CD4-positive, alpha-beta T cell treated with Interferon alpha-2 for 1 hour (primary cell): Measurements from ENCODE around the gene PNPLA6.

Experiments used
- DNase-seq, 2 donors: peaks; one replicate each; pipeline ENCODE4 v3.0.0-alpha.2; 2020 to 2022

Gene PNPLA6

DNA sequence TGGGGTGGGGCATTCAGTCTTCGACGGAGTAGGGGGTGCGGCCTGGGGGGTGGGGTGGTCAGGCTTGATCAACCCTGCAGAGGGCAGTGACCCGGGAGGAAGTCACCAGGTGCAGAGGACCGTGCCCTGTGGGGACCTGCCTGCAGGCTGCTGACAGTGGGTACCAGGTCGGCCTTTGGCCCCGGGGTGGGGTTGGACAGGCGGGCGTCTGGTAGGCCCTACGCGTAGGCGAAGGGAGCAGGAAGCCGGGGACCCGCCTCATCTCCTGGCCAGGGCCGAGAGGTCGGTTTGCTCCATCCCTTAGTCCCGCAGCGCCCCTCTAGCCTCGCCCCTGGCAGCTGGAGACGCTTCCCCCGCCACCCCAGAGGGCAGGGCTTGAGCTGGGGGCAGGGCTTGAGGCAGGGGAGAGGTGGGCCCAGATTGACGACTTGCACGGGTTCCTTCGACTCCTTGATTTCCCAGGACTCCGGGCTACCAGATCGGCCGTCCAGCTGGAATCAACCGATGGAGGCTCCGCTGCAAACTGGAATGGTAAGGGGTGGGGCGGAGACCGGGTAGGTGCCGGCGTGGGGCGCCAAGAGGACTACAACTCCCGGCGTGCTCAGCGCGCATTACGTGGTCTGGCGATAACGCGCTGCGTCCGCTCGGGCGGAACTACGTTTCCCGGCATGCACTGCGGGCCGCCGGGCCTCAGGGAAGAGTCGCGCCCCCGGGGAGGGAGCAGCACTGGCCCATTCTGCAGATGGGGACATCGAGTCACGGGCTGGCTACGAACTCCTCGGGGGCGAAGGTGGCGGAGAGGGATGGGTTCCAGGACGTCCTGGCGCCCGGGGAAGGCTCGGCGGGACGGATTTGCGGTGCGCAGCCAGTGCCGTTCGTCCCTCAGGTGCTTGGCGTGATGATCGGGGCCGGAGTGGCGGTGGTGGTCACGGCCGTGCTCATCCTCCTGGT, at the start of gene PNPLA6:
Gene PNPLA6, plus strand, starts transcription at position 671 of the 951 bp plus-strand sequence. Its CDS starts 72 bp downstream, at position 743.
- peak; percentile 89 to 92 for DNase-seq

DNA sequence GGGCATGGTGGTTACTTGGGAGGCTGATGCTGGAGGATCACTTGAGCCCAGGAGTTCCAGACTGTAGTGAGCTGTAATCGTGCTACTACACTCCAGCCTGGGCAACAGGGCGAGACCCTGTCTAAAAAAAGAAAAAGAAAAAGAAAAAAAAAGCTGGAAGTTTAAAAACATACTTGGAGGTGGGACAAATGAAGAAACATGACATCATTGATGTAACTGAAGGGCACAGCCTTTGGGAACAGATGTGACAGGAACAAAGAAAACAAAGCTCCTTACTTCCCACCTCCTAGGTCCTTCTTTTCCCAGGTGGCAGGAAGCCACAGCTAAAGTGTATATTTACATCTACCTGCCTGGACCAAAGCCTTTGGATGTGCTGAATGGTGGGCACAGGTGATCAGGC, 48.6 kb upstream of the PNPLA6 start:
- no peak for DNase-seq

DNA sequence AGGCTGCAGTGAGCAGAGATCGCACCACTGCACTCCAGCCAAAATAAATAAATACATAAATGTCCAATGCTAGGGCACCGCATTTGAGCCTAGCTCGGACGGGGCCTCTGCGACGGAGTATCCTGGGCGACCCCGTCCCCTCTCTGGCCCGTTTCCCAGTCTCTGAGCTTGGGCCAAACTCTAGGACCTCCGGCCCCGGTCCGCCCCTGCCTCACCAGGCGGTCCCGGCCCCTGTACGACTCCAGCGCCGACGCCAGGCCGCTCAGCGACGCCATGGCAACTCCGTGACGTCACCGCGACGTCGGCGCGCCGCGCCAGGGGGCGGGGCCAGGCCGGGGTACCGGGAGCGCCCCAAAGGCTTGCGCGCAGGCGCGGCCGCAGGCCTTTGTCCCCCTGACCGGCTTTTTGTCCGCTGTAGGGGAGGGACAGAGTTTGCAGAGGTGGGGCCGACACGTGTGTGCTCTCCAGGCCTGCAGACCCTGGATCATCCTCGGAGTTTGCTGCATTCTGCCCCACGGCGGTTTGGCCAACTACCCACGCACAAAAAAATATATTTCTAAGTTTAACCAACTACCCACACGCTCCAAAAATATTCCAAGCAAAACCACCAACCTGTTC, 46.7 kb upstream of the PNPLA6 start, which contains the start of gene PEX11G:
Gene PEX11G, minus strand, starts transcription at position 300 of the 618 bp plus-strand sequence. Its CDS starts 25 bp downstream, at position 275.
- peak; percentile 88 to 91 for DNase-seq

DNA sequence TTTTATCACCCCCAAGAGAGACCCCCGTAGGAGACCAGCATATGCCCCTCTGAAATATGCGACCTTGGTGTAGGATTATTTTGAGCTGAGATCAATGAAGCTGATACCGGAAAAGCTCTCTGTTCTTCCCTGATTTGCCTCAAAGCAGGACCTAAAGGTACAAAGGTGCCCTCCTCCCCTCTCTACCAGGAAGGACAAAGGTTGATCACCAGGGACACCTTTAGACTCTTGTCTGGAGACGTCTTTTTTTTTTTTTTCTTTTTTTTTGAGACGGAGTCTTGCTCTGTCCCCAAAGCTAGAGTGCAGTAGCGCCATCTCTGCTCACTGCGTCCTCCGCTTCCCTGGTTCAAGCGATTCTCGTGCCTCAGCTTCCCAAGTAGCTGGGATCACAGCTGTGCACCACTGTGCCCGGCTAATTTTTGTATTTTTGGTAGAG, 45.9 kb upstream of the PNPLA6 start:
- no peak for DNase-seq

DNA sequence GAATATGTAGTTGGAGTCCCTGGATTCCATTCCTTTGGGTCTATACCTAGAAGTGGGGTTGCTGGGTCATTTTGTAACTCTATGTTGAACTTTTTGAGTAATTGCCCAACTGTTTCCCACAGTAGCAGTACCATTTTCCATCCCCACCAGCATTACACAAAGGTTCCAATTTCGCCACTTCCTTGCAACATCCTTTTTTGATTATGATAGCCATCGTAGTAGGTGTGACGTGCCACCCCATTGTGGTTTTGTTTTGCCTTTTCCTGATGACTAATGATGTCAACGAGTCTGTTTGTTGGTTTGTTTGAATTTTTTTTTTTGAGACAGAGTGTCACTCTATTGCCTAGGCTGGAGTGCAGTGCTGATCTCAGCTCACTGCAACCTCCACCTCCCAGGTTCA, 43.4 kb upstream of the PNPLA6 start:
- DNase-seq: peak; percentile 35 to 69

DNA sequence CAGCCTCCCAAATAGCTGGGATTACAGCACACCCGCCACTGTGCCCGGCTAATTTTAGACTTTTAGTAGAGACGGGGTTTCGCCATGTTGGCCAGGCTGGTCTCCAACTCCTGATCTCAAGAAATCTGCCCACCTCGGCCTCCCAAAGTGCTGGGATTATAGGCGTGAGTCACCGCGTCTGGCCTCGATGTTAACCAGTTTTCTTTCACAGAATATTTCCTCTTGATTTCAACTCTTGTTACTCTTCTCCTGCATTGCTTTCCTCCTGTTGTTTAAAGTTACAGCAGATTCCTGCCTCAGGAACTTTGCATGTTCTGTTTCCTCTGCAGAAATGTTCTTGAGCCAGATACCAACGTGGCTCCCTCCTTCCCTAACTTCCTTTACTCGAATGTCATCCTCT, 43.0 kb upstream of the PNPLA6 start:
- DNase-seq: no peak

DNA sequence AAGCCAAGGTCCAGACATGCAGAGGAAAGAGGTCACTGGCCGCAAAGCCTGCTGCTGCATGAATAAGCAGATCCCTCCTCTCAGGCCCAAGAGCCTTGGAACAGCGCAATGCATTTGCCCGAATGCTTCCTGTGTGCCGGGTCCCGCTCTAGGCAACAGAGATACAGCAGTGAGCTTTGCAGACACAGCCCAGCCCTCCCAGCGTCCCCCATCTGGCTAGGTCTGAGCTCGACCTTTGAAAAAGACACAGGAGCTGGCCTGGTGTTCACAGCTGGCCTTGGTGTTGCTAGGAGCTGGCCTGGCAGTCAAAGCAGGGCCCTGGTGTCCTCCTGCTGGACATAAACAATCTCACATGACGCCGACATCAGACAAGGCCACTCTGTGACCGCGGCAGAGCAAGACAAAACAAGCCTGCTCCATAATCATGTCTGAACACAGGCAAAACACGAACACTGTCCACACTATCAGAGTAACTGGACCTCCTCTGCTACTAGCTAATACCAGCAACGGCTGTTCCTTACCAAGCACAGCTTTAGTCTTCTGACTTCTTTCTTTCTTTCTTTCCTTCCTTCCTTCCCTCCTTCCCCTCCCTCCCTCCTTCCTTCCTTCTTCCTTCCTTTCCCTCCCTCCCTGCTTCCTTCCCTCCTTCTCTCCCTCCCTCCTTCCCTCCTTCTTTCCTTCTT, 41.0 kb upstream of the PNPLA6 start:
- DNase-seq: no peak

DNA sequence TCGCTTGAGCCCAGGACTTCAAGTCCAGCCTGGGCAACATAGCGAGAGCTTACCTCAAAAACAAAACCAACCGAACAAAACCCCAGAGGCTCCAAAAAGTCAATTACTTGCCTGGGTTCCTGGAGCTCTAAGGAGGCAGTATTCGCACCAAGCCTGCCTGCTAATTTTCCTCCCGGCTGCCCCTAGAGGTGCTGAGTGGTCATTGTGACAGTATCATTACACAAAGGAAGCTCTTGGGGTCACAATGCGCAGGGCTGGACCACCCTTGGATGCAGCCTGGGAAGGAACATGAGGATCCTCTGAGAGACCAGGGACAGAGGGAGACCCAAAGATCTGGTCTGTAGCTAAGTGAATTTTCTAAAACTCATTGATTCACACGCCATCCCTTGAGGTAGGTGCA, 38.2 kb upstream of the PNPLA6 start:
- DNase-seq: no peak

DNA sequence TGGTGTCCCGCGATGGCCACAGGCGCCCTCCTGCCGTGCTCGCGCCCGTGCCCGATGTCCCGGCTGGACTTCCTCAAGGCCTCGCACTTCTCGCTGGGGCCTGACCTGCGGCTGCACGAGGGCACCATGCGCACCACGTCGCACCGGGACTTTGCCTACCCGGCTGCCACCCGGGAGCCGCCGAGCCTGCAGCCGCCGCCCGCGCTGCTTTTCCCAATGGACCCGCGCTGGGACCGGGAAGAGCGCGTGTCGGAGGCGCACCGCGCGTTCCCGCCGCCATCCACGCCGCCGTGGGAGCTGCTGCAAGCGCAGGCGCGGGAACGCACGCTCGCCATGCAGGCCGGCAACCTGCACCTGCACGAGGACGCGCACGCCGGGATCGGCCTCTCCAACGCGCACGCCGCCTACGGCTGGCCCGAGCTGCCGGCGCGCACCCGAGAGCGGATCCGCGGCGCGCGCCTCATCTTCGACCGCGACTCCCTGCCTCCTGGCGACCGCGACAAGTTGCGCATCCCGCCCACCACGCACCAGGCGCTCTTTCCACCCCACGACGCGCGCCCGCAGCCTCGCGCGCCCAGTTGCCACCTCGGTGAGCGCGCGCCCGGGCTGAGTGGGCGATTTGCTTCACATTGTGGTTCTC, 34.6 kb upstream of the PNPLA6 start:
- peak in 1 of 2 donors; percentile 37 for DNase-seq

DNA sequence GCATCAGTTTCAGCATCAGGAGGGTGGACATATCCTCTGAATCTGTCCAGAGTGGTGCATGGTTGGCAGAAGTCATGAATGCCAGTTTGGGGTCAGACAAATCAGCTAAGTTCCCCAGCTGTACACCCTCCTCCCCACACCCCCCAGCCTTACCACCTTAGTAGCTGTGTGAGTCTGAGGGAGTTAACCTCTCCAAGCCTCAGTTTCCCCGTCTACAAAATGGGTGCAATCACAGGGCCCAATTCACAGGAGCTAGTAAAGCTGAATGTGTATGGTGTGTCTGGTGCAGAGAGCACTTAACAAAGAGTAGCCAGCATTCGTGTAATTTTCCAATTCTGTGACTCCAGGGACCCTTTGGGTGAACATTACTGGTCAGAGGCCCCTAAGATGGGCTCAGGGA, 33.0 kb upstream of the PNPLA6 start:
- DNase-seq: no peak

DNA sequence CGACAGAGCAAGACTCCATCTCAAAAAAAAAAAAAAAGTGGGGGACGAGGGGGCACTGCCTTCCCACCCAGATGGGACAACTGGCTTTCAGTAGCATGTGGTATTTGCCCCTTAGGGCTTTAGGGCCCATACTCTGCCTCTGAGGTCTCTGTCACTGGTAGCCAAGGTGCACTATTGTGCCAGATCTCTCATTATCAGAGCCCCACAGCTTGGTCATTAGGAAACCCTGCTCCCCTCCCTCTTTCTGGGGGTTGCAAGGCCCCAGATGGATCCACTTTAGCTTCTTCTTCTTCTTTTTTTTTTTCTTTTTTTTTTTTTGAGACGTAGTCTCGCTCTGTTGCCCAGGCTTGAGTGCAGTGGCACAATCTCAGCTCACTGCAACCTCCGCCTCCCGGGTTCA, 30.8 kb upstream of the PNPLA6 start:
- no peak for DNase-seq

DNA sequence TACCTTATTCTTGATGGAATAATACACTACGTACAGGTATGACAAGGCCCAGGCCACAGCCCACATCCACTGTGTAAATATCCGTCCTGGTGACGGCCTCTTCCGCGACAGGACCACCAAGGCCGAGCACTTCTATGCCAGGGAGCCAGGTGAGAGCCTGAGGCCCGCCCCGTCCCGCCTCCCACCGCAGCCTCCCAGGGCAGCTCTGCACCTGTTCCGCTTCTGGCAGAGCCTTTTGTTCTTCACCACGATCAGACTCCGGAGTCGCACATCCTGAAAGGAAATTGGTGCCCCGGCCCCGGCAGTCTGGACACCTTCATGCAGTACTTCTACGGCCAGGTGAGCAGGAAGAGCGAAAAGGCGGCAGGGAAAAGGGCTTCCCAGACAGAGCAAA, 30.2 kb upstream of the PNPLA6 start:
- DNase-seq: no peak

DNA sequence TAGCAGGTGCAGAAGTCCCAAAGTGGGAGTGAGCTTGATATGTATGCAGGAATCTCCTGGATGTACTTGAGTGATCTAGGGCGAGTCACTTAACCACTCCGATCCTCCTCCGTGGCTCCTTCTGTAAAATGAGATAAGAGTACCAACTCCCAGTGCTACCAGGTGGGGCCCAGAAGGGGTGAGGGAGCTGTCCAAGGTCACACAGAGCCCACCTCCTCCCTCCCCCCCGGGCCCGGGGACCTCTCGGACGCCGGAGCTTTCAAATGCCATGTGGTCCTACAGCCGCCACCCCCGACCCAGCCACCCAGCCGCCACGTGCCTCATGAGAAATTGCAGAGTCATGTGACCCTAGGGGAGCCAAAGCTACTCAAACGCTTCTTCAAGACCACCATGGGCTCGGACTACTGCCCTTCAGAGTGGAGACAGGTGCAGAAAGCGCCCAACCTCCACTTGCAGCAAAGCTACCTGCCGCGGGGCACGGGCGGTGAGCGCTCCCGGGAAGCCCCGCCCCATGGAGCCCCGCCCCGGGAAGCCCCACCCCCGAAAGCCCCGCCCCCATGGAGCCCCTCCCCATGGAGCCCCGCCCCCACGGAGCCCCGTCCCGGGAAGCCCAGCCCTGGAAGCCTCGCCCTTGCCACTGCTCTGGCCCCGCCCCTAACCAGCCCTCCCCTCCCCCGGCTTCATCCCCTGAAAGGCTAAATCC, 29.7 kb upstream of the PNPLA6 start:
- no peak for DNase-seq

DNA sequence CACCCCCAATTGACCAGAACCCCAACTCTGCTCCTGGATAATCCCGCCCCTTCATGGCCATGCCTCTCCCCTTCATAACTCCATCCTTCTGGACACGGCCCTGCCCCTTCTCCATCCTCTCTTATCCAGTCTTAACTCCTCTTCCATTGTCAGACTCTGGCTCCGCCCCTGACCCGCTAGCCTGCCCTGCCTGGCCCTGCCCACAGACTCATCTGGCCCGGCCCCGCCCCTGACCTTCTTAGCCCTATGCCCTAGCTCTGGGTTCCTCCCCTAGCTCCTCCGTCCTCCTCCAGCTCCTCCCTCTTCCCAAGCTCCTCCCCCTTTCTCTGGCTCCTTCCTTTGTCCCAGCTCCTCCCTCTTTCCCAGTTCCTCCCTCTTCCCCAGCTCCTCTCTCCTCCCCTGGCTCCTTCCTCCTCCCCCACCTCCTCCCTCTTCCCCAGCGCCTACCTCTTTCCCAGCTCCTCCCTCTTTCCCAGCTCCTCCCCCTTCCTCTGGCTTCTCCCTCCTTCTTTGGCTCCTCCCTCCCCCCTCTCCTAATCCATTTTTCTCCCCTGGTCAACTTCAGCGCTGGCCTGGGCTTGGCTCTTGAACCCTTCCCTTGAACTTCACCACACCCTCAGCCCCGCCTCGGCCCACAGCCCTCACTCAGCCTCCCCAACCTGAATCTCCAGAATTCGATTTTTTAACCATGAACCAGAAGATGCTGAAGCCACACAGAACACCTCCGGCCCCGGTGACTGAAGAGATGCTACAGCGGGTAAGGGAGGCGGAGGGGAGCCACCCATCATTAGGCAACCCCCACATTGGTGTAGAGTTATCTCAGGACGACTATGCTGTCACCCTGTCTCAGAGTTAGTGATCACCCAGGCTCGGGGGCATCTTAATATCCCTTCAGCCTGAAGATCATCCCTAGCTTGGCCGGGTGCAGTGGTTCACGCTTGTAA, 28.9 kb upstream of the PNPLA6 start:
- peak; percentile 41 to 71 for DNase-seq

DNA sequence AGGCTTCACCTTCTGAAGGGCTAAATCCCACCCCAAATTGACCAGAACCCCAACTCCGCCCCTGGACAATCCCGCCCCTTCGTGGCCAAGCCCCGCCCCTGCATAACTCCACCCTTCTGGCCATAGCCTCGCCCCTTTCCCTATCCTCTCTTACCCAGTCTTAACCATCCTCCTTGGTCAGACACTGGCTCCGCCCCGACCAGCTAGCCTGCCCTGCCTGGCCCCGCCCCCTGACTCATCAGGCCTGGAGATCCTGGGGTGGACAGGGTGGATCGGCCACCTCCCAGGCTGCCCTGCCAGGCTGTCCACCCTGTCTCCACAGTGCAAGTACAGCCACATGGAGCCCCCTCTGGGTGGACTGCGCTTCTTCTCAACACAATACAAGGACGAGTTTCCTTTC, 27.6 kb upstream of the PNPLA6 start:
- DNase-seq: peak; percentile 19 to 75

DNA sequence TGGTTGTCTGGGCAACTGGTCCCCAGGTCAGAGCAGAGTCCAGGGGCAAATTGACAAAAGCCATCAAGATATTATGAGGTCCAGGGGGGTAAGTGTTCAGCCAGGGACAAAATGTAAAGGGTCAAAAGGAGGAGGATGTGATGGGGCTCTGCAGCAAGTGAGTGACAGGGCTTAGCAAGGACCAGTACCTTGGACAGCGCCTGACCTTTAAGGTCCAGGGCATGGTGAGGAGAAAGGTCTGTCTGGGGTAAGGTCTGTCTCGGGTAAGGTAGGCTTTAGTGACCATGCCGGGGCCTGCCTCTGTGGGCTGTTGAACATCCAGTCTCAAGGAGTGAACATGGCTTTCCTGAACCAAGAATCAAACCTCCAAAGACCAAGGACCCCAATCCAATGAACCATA, 25.9 kb upstream of the PNPLA6 start:
- no peak for DNase-seq

DNA sequence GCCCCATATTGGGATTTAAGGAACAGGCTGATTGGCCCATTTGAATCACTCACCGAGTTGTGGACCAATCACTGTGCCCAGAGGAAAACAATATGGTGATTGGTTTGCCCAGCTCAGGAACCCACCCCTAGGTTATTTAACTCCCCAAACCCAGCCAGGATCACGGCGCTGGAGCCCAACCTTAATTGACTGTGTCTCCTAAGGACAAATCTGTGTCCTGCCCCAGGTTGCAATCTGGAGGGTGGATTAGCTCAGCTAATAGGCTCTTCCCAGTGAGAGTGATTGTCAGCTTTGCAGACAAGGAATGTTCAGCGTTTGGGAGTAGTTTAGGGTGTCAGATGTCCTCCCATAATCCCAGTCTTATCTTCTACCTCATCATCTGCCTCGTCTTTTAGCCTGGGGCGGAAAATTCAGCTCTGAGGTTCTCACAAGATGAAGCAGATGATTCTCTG, 23.1 kb upstream of the PNPLA6 start:
- DNase-seq: no peak

DNA sequence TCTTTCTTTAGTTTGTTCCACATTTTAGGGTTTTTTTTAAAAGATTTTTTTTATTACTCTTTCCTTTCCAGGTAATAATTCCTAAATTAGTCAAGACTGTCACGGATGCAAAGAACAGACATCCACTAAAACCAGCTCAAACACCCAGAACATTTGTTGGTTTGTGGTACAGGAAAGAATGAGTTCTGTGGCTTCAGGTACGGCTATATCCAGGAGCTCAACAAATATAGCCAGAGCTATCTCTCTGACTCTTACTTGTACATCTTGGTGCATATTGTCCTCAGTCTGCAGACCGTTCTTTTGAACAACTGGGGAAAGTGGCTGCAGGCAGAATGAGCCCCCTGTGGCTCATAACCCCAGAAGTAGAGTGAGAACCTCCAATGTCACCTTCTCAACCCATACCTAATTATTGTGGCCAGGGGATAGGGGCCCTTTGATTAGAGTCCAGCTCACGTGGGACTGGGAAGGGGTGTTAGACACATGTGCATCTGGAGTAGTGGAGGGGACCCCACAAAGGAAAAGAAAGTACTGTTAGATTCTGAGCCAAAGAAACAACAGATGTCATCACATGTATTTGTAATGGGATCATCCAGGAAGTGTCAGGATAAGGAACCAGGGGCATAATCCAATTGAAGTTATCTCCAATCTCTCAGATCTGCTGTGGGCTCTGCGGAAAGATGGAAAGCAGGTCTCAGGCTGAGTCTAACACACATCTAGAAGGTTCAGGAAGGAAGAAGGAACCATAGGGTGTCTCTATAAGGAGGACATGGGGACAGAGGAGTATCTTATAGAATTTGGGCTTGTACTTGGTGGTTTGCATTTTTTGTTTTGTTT, 21.5 kb upstream of the PNPLA6 start:
- no peak for DNase-seq

DNA sequence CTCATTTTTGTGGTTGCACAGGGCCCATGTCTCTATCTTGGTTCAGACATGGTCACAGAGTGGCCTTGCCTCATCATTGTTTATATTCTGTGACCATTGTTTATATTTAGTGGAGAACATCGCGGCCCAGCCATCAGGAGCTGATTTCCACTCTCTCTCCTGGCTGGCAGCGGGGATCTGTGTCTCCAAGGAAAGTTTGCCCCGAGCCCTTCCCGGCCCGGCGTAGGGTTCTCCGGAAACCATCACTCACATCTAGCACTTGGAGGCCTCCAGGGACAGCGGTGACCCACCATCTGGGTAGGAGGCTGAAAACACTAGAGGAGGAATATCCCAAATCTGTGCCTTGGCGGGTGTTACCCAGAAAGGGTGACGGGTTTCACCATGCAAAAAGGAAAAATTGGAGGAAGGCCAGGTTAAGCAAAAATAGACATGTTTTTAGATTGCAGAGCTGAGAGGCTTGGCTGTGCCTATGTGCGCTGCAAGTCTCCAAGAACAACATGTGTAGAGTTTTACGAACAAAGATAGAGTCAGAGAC, 20.3 kb upstream of the PNPLA6 start:
- no peak for DNase-seq

DNA sequence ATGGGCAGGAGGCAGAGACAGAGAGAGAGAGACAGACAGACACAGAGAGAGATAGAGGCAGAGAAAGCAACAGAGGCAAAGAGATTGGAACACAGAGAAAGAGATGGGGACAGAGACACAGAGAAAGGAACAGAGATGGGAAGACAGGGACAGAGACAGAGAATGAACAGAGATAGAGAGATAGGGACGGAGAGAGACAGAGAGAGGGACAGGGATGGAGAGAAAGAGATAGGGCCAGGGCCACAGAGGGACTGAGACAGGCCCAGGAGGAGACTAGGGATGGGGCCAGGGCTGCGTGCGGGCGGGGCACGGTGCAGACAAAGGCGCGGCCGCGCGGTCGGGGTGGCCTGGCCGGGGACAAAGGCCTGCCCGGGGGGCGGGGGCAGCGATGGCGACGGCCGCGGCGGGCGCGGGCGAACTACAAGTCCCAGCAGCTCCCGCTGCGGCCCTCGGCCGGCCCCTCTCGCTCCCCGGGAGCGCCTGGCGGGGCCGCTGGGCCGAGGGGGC, 19.8 kb upstream of the PNPLA6 start, which contains the start of gene ZNF358:
Gene ZNF358, plus strand, starts transcription at position 459 of the 507 bp plus-strand sequence. CDS start 3,140 bp downstream, outside the sequence.
- DNase-seq: peak; percentile 27 to 36
